ENCODE results near the gene FYN. TPM values are rescaled to one million over a fixed set of nuclear protein-coding genes. Genes with fewer than 3 reads are reported as not detected.

Gene FYN
- total RNA-seq, 1 experiment from 2014 or later, result 34.3 TPM

GRCh38 chr6:111874025-111874415 lies 768 bp upstream of the FYN start:
- TF ChIP-seq EZH2 (IDR thresholded peaks at IDR 0.05; ENCODE audit: borderline replicate concordance, low read depth, low read length, poor library complexity, severe bottlenecking), result no peak
- TF ChIP-seq CTCF (conservative IDR thresholded peaks at IDR 0.05; ENCODE audit: low read depth, low read length), result no peak
- Histone ChIP-seq H3K9me3 (ENCODE audit: low read depth, low read length, poor library complexity, severe bottlenecking) (no peaks in the 10 kb centered on the region), H3K27me3 (replicated peaks; ENCODE audit: insufficient read depth, low read depth, low read length, poor library complexity) (peaks cover 11% of the 10 kb centered on the region), H3K36me3 (ENCODE audit: insufficient read depth, low read length, poor library complexity, severe bottlenecking) (no peaks in the 10 kb centered on the region), H3K4me3 (ENCODE audit: low read depth, low read length, poor library complexity, severe bottlenecking) (peak overlapping the region; percentile 68), H3K27ac (ENCODE audit: low read depth, low read length, poor library complexity, severe bottlenecking) (no peak overlapping the region), H3K4me1 (ENCODE audit: insufficient read depth, low read length, poor library complexity, severe bottlenecking) (peaks cover 15% of the 10 kb centered on the region)
- DNase-seq (ENCODE audit: low spot score), result peak; percentile 14
- intact Hi-C loops (cut with micrococcal nuclease; ENCODE audit: unreplicated experiment), result loop anchor here (5.0 to 10.0 kb wide), 2 partner anchors 123 to 281 kb away; no protein-coding TSS in a partner anchor
- no TSS peak for BruUV-seq (replicated peaks)
- ChIA-PET POLR2A (ENCODE audit: low non-redundant PET) (no interaction called here), CTCF (no interaction called here)

GRCh38 chr6:111872401-111873177 lies 663 bp downstream of the FYN start:
- peak; percentile 55 for DNase-seq (ENCODE audit: low spot score)
- ChIA-PET POLR2A (ENCODE audit: low non-redundant PET) (interaction anchor here (0.6 kb wide), 1 partner anchor 37 kb away, joined by 3 read pairs; no protein-coding TSS in a partner anchor), CTCF (no interaction called here)
- peaks cover 11% of the 10 kb centered on the region for H3K27me3 ChIP-seq (replicated peaks; ENCODE audit: insufficient read depth, low read depth, low read length, poor library complexity)
- H3K27ac ChIP-seq (ENCODE audit: low read depth, low read length, poor library complexity, severe bottlenecking), result no peak overlapping the region
- TF ChIP-seq EZH2 (IDR thresholded peaks at IDR 0.05; ENCODE audit: borderline replicate concordance, low read depth, low read length, poor library complexity, severe bottlenecking) (no peak), CTCF (conservative IDR thresholded peaks at IDR 0.05; ENCODE audit: low read depth, low read length) (no peak)
- H3K9me3 ChIP-seq (ENCODE audit: low read depth, low read length, poor library complexity, severe bottlenecking), result no peaks in the 10 kb centered on the region
- H3K4me3 ChIP-seq (ENCODE audit: low read depth, low read length, poor library complexity, severe bottlenecking), result peak overlapping the region; percentile 68
- no TSS peak for BruUV-seq (replicated peaks)
- H3K36me3 ChIP-seq (ENCODE audit: insufficient read depth, low read length, poor library complexity, severe bottlenecking), result no peaks in the 10 kb centered on the region
- intact Hi-C loops (cut with micrococcal nuclease; ENCODE audit: unreplicated experiment), result loop anchor here (5.0 to 10.0 kb wide), 2 partner anchors 125 to 282 kb away; no protein-coding TSS in a partner anchor
- H3K4me1 ChIP-seq (ENCODE audit: insufficient read depth, low read length, poor library complexity, severe bottlenecking), result peaks cover 15% of the 10 kb centered on the region

GRCh38 chr6:111871725-111872400 lies 1.4 kb downstream of the FYN start:
- CTCF ChIA-PET, result no interaction called here
- H3K27ac ChIP-seq (ENCODE audit: low read depth, low read length, poor library complexity, severe bottlenecking), result no peak overlapping the region
- intact Hi-C loops (cut with micrococcal nuclease; ENCODE audit: unreplicated experiment), result loop anchor here (5.0 to 10.0 kb wide), 2 partner anchors 125 to 283 kb away; no protein-coding TSS in a partner anchor

More at GRCh38 chr6:111871725-111872400, 1.4 kb downstream of the FYN start:
- DNase-seq (ENCODE audit: low spot score), result no peak
- peaks cover 11% of the 10 kb centered on the region for H3K27me3 ChIP-seq (replicated peaks; ENCODE audit: insufficient read depth, low read depth, low read length, poor library complexity)
- POLR2A ChIA-PET (ENCODE audit: low non-redundant PET), result no interaction called here
- TF ChIP-seq CTCF (conservative IDR thresholded peaks at IDR 0.05; ENCODE audit: low read depth, low read length), result no peak
- no peak for TF ChIP-seq EZH2 (IDR thresholded peaks at IDR 0.05; ENCODE audit: borderline replicate concordance, low read depth, low read length, poor library complexity, severe bottlenecking)
- peak overlapping the region; percentile 68 for H3K4me3 ChIP-seq (ENCODE audit: low read depth, low read length, poor library complexity, severe bottlenecking)
- H3K4me1 ChIP-seq (ENCODE audit: insufficient read depth, low read length, poor library complexity, severe bottlenecking), result peaks cover 15% of the 10 kb centered on the region
- TSS peak; percentile 28 for BruUV-seq (replicated peaks)
- H3K36me3 ChIP-seq (ENCODE audit: insufficient read depth, low read length, poor library complexity, severe bottlenecking), result no peaks in the 10 kb centered on the region
- no peaks in the 10 kb centered on the region for H3K9me3 ChIP-seq (ENCODE audit: low read depth, low read length, poor library complexity, severe bottlenecking)
